DMS153 treated with DMSO at 0.1 percent for 48 hours (cell line): ENCODE data around the gene NDC80.
"Not testable (repeated sequence)": the region's sequence is repeated elsewhere in the genome, so short reads cannot be mapped to it uniquely, and the experiment has no call there.

Source experiments
- DNase-seq: peaks from one replicate; lab custom pipeline; 2025; ENCODE audit not compliant: unreplicated experiment; lab: John Stamatoyannopoulos, UW

NDC80 gene

GRCh38 chr18:2571200-2572170 lies at the start of gene NDC80, which contains the start of gene METTL4:
NDC80 (plus strand) TSS chr18:2571557; CDS start chr18:2572986, 1,429 bp downstream.
METTL4 (minus strand) TSS chr18:2571505; CDS start chr18:2567216, 4,289 bp downstream.
- peak; percentile 33 for DNase-seq

- DNase-seq, result peak; percentile 19
Measured at GRCh38 chr18:2522112-2522511, 49.2 kb upstream of the NDC80 start.

GRCh38 chr18:2524794-2525198 lies 46.6 kb upstream of the NDC80 start:
- DNase-seq, result not testable (repeated sequence)

- DNase-seq, result no peak
Measured at GRCh38 chr18:2526329-2526728, 45.0 kb upstream of the NDC80 start.

- no peak for DNase-seq
Measured at GRCh38 chr18:2529154-2529553, 42.2 kb upstream of the NDC80 start.

GRCh38 chr18:2531751-2532150 lies 39.6 kb upstream of the NDC80 start:
- DNase-seq, result no peak

- DNase-seq, result no peak
Measured at GRCh38 chr18:2532797-2533196, 38.6 kb upstream of the NDC80 start.

- no peak for DNase-seq
Measured at GRCh38 chr18:2534906-2535305, 36.5 kb upstream of the NDC80 start.

GRCh38 chr18:2535419-2535910 lies 35.9 kb upstream of the NDC80 start:
- no peak for DNase-seq

- DNase-seq, result no peak
Measured at GRCh38 chr18:2536063-2536462, 35.3 kb upstream of the NDC80 start.

GRCh38 chr18:2536493-2536892 lies 34.9 kb upstream of the NDC80 start:
- DNase-seq, result no peak

- DNase-seq, result no peak
Measured at GRCh38 chr18:2537296-2537695, 34.1 kb upstream of the NDC80 start.

- DNase-seq, result no peak
Measured at GRCh38 chr18:2538236-2538635, 33.1 kb upstream of the NDC80 start.

GRCh38 chr18:2538844-2539243 lies 32.5 kb upstream of the NDC80 start:
- DNase-seq, result no peak

- DNase-seq, result no peak
Measured at GRCh38 chr18:2540575-2540974, 30.8 kb upstream of the NDC80 start.

GRCh38 chr18:2541925-2542563 lies 29.3 kb upstream of the NDC80 start:
- DNase-seq, result not testable (repeated sequence)

- DNase-seq, result no peak
Measured at GRCh38 chr18:2545155-2545554, 26.2 kb upstream of the NDC80 start.

- DNase-seq, result peak; percentile 11
Measured at GRCh38 chr18:2547477-2548087, 23.8 kb upstream of the NDC80 start.

- DNase-seq, result no peak
Measured at GRCh38 chr18:2549462-2549861, 21.9 kb upstream of the NDC80 start.

GRCh38 chr18:2551425-2551824 lies 19.9 kb upstream of the NDC80 start:
- DNase-seq, result no peak

- no peak for DNase-seq
Measured at GRCh38 chr18:2554696-2555095, 16.7 kb upstream of the NDC80 start.
